ENCODE data around the gene ARHGAP6.

The ARHGAP6 gene

GRCh38 chrX:11461201-11462001 lies 204.3 kb downstream of the ARHGAP6 start:
- DNase-seq (ENCODE audit: low spot score): no peak

- no peak for DNase-seq (ENCODE audit: low spot score)
Measured at GRCh38 chrX:11460347-11460746, 205.4 kb downstream of the ARHGAP6 start.

GRCh38 chrX:11458170-11458569 lies 207.6 kb downstream of the ARHGAP6 start:
- no peak for DNase-seq (ENCODE audit: low spot score)

GRCh38 chrX:11451151-11451550 lies 214.6 kb downstream of the ARHGAP6 start:
- DNase-seq (ENCODE audit: low spot score): no peak

- no peak for DNase-seq (ENCODE audit: low spot score)
Measured at GRCh38 chrX:11450354-11450753, 215.4 kb downstream of the ARHGAP6 start.

- no peak for DNase-seq (ENCODE audit: low spot score)
Measured at GRCh38 chrX:11449613-11450012, 216.1 kb downstream of the ARHGAP6 start.

GRCh38 chrX:11447418-11447817 lies 218.3 kb downstream of the ARHGAP6 start:
- DNase-seq (ENCODE audit: low spot score): no peak

- no peak for DNase-seq (ENCODE audit: low spot score)
Measured at GRCh38 chrX:11446949-11447348, 218.8 kb downstream of the ARHGAP6 start.

- DNase-seq (ENCODE audit: low spot score): no peak
Measured at GRCh38 chrX:11446336-11446735, 219.4 kb downstream of the ARHGAP6 start.

- DNase-seq (ENCODE audit: low spot score): no peak
Measured at GRCh38 chrX:11445540-11445939, 220.2 kb downstream of the ARHGAP6 start.

- no peak for DNase-seq (ENCODE audit: low spot score)
Measured at GRCh38 chrX:11444052-11444451, 221.7 kb downstream of the ARHGAP6 start.

- no peak for DNase-seq (ENCODE audit: low spot score)
Measured at GRCh38 chrX:11439846-11440245, 225.9 kb downstream of the ARHGAP6 start.

GRCh38 chrX:11438767-11439166 lies 227.0 kb downstream of the ARHGAP6 start:
- DNase-seq (ENCODE audit: low spot score): no peak

- DNase-seq (ENCODE audit: low spot score): no peak
Measured at GRCh38 chrX:11438380-11438723, 227.4 kb downstream of the ARHGAP6 start.

- no peak for DNase-seq (ENCODE audit: low spot score)
Measured at GRCh38 chrX:11437642-11438379, 227.9 kb downstream of the ARHGAP6 start.

GRCh38 chrX:11435568-11435967 lies 230.2 kb downstream of the ARHGAP6 start:
- no peak for DNase-seq (ENCODE audit: low spot score)

GRCh38 chrX:11434607-11435006 lies 231.1 kb downstream of the ARHGAP6 start:
- no peak for DNase-seq (ENCODE audit: low spot score)

GRCh38 chrX:11431786-11432185 lies 233.9 kb downstream of the ARHGAP6 start:
- no peak for DNase-seq (ENCODE audit: low spot score)

GRCh38 chrX:11430271-11430670 lies 235.4 kb downstream of the ARHGAP6 start:
- DNase-seq (ENCODE audit: low spot score): no peak

GRCh38 chrX:11429538-11430085 lies 236.1 kb downstream of the ARHGAP6 start:
- no peak for DNase-seq (ENCODE audit: low spot score)

GRCh38 chrX:11427453-11428071 lies 238.2 kb downstream of the ARHGAP6 start:
- peak; percentile 59 for DNase-seq (ENCODE audit: low spot score)

- no peak for DNase-seq (ENCODE audit: low spot score)
Measured at GRCh38 chrX:11426712-11427452, 238.8 kb downstream of the ARHGAP6 start.

Data from ecto neural progenitor cell (in vitro differentiated cells).